Right atrium auricular region (tissue), 2 donors: ENCODE results near the gene TIFAB. TPM values are rescaled to one million over a fixed set of nuclear protein-coding genes. Genes with fewer than 3 reads are reported as not detected.
A peak's percentile ranks its signal among the peaks of the same experiment; 100 is the strongest.

Experiments
- DNase-seq: peaks from one replicate; pipeline ENCODE4 v3.0.0-alpha.2; 2019; ENCODE audit warnings: low spot score
- H3K27ac ChIP-seq, 2 donors: fragments of 200-600 bp; sonication (generic); 1 replicate in 1 of 2; 2 replicates in 1 of 2; pipeline ENCODE4 v1.5.1; 2016 to 2019
- H3K27me3 ChIP-seq, 2 donors: fragments of 200-600 bp; sonication (generic); one replicate each; pipeline versions ENCODE4 v1.5.1 to v1.6.0; 2017 to 2019
- H3K36me3 ChIP-seq: fragments of 200-600 bp; sonication (generic); one replicate; pipeline ENCODE4 v1.5.1; 2016
- H3K4me1 ChIP-seq, 2 donors: fragments of 200-600 bp; sonication (generic); one replicate each; pipeline versions ENCODE4 v1.5.1 to v1.6.0; 2017 to 2019
- H3K4me3 ChIP-seq, 2 donors: fragments of 200-600 bp; sonication (generic); 1 replicate in 1 of 2; 2 replicates in 1 of 2; pipeline ENCODE4 v1.5.1; 2017 to 2019; ENCODE audit warnings: mild to moderate bottlenecking in 1 of 2, moderate library complexity in 1 of 2
- H3K9me3 ChIP-seq, 2 donors: fragments of 200-600 bp; sonication (generic); one replicate each; pipeline ENCODE4 v1.5.1; 2019
- CTCF ChIP-seq, 2 donors: fragments of 200-600 bp; sonication (generic); IDR thresholded peaks; one replicate each; pipeline ENCODE4 v1.5.1; 2019; ENCODE audit warnings: antibody characterized with exemption in 2 of 2
- total RNA-seq, 2 donors: library from RNA; depleted of rRNA; stranded (reverse); fragments of >200 nt; gene quantifications; one replicate each; pipeline ENCODE4 v1.1.0, GENCODE V29; 2016

Gene TIFAB
- total RNA-seq, 2 donors from 2014 or later: not detected

- Histone ChIP-seq H3K36me3 (no peaks in the 10 kb centered on the region), H3K27me3 (no peaks in the 10 kb centered on the region), H3K4me3 (no peak overlapping the region), H3K27ac (no peak overlapping the region), H3K4me1 (peaks cover 0 to 13% of the 10 kb centered on the region in 2 donors), H3K9me3 (peaks cover 0 to 8% of the 10 kb centered on the region in 2 donors)
- peak; percentile 56 to 73 for TF ChIP-seq CTCF (IDR thresholded peaks at IDR 0.05)
- no peak for DNase-seq
Observed at GRCh38 chr5:135426102-135427082, 25.8 kb downstream of the TIFAB start.

GRCh38 chr5:135425641-135426040 is 26.5 kb downstream of the TIFAB start:
- TF ChIP-seq CTCF (IDR thresholded peaks at IDR 0.05): no peak
- peaks cover 0 to 13% of the 10 kb centered on the region in 2 donors for H3K4me1 ChIP-seq

GRCh38 chr5:135423846-135424168 is 28.3 kb downstream of the TIFAB start:
- H3K27ac ChIP-seq: no peak overlapping the region

More at GRCh38 chr5:135425641-135426040, 26.5 kb downstream of the TIFAB start:
- DNase-seq: no peak
- H3K9me3 ChIP-seq: peaks cover 0 to 8% of the 10 kb centered on the region in 2 donors
- no peaks in the 10 kb centered on the region for H3K36me3 ChIP-seq
- no peak overlapping the region for H3K4me3 ChIP-seq
- H3K27me3 ChIP-seq: no peaks in the 10 kb centered on the region
- no peak overlapping the region for H3K27ac ChIP-seq

GRCh38 chr5:135423146-135423845 is 28.9 kb downstream of the TIFAB start:
- Histone ChIP-seq H3K9me3 (peaks cover 0 to 14% of the 10 kb centered on the region in 2 donors), H3K27ac (no peak overlapping the region), H3K27me3 (no peaks in the 10 kb centered on the region), H3K4me1 (peaks cover 0 to 4% of the 10 kb centered on the region in 2 donors), H3K36me3 (no peaks in the 10 kb centered on the region), H3K4me3 (no peak overlapping the region)
- no peak for TF ChIP-seq CTCF (IDR thresholded peaks at IDR 0.05)
- no peak for DNase-seq

More at GRCh38 chr5:135423846-135424168, 28.3 kb downstream of the TIFAB start:
- TF ChIP-seq CTCF (IDR thresholded peaks at IDR 0.05): no peak
- peaks cover 0 to 17% of the 10 kb centered on the region in 2 donors for H3K9me3 ChIP-seq
- no peak for DNase-seq
- no peak overlapping the region for H3K4me3 ChIP-seq
- no peaks in the 10 kb centered on the region for H3K36me3 ChIP-seq
- H3K27me3 ChIP-seq: no peaks in the 10 kb centered on the region
- peaks cover 0 to 4% of the 10 kb centered on the region in 2 donors for H3K4me1 ChIP-seq

GRCh38 chr5:135422419-135422818 is 29.7 kb downstream of the TIFAB start:
- DNase-seq: no peak
- Histone ChIP-seq H3K4me1 (peaks cover 0 to 4% of the 10 kb centered on the region in 2 donors), H3K36me3 (no peaks in the 10 kb centered on the region), H3K27ac (no peak overlapping the region), H3K4me3 (no peak overlapping the region), H3K9me3 (peaks cover 0 to 12% of the 10 kb centered on the region in 2 donors), H3K27me3 (no peaks in the 10 kb centered on the region)
- TF ChIP-seq CTCF (IDR thresholded peaks at IDR 0.05): no peak
